ENCODE results near the gene ZNF827.

DNA sequence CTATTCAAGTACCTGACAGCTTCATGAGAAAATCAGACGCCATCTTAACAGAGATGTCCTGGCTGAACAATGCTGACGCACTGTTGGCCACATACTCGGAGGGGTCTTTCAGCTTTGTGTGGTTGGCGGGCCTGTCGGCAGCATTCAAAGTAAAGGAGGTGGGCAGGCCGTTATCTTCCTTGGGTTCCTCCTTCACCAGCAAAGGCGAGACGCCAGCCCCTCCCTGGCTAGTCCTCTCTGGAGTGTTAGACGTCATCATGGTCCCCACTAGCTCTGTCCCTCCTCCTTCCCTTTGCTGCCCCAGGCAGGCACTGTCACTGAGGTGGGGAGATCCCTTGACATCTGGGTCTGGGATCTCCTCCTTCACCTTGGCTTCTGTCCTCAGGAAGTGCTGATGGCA, 53.0 kb downstream of the ZNF827 start:
- TF ChIP-seq, protein P1, sequence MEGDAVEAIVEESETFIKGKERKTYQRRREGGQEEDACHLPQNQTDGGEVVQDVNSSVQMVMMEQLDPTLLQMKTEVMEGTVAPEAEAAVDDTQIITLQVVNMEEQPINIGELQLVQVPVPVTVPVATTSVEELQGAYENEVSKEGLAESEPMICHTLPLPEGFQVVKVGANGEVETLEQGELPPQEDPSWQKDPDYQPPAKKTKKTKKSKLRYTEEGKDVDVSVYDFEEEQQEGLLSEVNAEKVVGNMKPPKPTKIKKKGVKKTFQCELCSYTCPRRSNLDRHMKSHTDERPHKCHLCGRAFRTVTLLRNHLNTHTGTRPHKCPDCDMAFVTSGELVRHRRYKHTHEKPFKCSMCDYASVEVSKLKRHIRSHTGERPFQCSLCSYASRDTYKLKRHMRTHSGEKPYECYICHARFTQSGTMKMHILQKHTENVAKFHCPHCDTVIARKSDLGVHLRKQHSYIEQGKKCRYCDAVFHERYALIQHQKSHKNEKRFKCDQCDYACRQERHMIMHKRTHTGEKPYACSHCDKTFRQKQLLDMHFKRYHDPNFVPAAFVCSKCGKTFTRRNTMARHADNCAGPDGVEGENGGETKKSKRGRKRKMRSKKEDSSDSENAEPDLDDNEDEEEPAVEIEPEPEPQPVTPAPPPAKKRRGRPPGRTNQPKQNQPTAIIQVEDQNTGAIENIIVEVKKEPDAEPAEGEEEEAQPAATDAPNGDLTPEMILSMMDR (conservative IDR thresholded peaks at IDR 0.05) = no peak
- TF ChIP-seq ZFX (IDR thresholded peaks at IDR 0.05) = no peak
